Hematopoietic multipotent progenitor cell treated with erythropoietin and hydrocortisone succinate and interleukin-3 and kit ligand, for 15 days (in vitro differentiated cells): ENCODE measurements around the gene PRSS21.
A peak's percentile ranks its signal among the peaks of the same experiment; 100 is the strongest.

Experiments
- DNase-seq: peaks from one replicate; pipeline ENCODE4 v3.0.0-alpha.2; 2015; ENCODE audit warnings: low spot score

Gene PRSS21

GRCh38 chr16:2816751-2817339 lies at the start of gene PRSS21:
TSS of gene PRSS21 (plus strand) at chr16:2817237. CDS start at chr16:2817269, 32 bp downstream.
- DNase-seq, result no peak

GRCh38 chr16:2767891-2768290 lies 49.1 kb upstream of the PRSS21 start:
- DNase-seq, result no peak

GRCh38 chr16:2768403-2769089 lies 48.5 kb upstream of the PRSS21 start:
- DNase-seq, result no peak

GRCh38 chr16:2769100-2769529 lies 47.9 kb upstream of the PRSS21 start:
- DNase-seq, result no peak

- DNase-seq, result peak; percentile 16
Observed at GRCh38 chr16:2769675-2770056, 47.4 kb upstream of the PRSS21 start.

- DNase-seq, result peak; percentile 17
Observed at GRCh38 chr16:2770057-2770951, 46.7 kb upstream of the PRSS21 start.

- no peak for DNase-seq
Observed at GRCh38 chr16:2771496-2772402, 45.3 kb upstream of the PRSS21 start.

- no peak for DNase-seq
Observed at GRCh38 chr16:2773188-2773968, 43.7 kb upstream of the PRSS21 start.

- DNase-seq, result peak; percentile 30
Observed at GRCh38 chr16:2774161-2774891, 42.7 kb upstream of the PRSS21 start.

- no peak for DNase-seq
Observed at GRCh38 chr16:2775131-2775716, 41.8 kb upstream of the PRSS21 start.

- DNase-seq, result no peak
Observed at GRCh38 chr16:2775765-2776499, 41.1 kb upstream of the PRSS21 start.

GRCh38 chr16:2776500-2777139 lies 40.4 kb upstream of the PRSS21 start:
- peak; percentile 31 for DNase-seq

GRCh38 chr16:2777231-2777902 lies 39.7 kb upstream of the PRSS21 start, which contains the start of gene ELOB:
TSS of gene ELOB (minus strand) at chr16:2777280. CDS start at chr16:2777239, 41 bp downstream.
- DNase-seq, result peak; percentile 88

GRCh38 chr16:2777903-2778629 lies 39.0 kb upstream of the PRSS21 start:
- DNase-seq, result peak; percentile 38

- no peak for DNase-seq
Observed at GRCh38 chr16:2778630-2778958, 38.4 kb upstream of the PRSS21 start.

- no peak for DNase-seq
Observed at GRCh38 chr16:2779151-2779920, 37.7 kb upstream of the PRSS21 start.
